IMR-90 (cell line): ENCODE results near the gene CBL. TPM values are rescaled to one million over a fixed set of nuclear protein-coding genes. Genes with fewer than 3 reads are reported as not detected.

Experiments
- ATAC-seq: fragments of 200-7000 bp; cut with Tn5 transposase; 2 replicates; pipeline ENCODE4 v1.9.1; 2020; ENCODE audit warnings: low read depth, mild to moderate bottlenecking, moderate library complexity
- BruUV-seq: library from RNA; stranded (reverse); fragments of 400-500 nt; replicated peaks from 2 replicates; lab custom pipeline; 2021; lab: Mats Ljungman, UMichigan
- CTCF ChIA-PET: fragments of 300-600 bp; formaldehyde crosslinking; extraction: SDS; loops from one replicate; lab custom pipeline; 2021; ENCODE audit warnings: antibody characterized with exemption; lab: Yijun Ruan, JAX
- POLR2A ChIA-PET: fragments of 300-600 bp; sonication (Branson Sonifier 250); formaldehyde crosslinking; loops from one replicate; lab custom pipeline; 2022; ENCODE audit warnings: antibody characterized with exemption; ENCODE audit not compliant: unreplicated experiment; lab: Charles Lee
- DNase-seq: peaks from one replicate; pipeline ENCODE4 v3.0.0; 2013
- H2AFZ ChIP-seq: replicated peaks from 2 replicates; pipeline ENCODE3; 2013; ENCODE audit warnings: low read length, mild to moderate bottlenecking; ENCODE audit not compliant: poor library complexity
- H2AK5ac ChIP-seq: 2 replicates; pipeline ENCODE4 v1.6.1; 2013; ENCODE audit warnings: low read depth, low read length, inconsistent platforms
- H2AK9ac ChIP-seq: replicated peaks from 2 replicates; pipeline ENCODE3; 2013; ENCODE audit warnings: mild to moderate bottlenecking, low read depth, low read length, moderate library complexity; ENCODE audit not compliant: poor library complexity
- H2BK120ac ChIP-seq: 2 replicates; pipeline ENCODE4 v1.6.1; 2013; ENCODE audit warnings: low read depth, low read length, inconsistent platforms
- H2BK15ac ChIP-seq: 3 replicates; pipeline ENCODE4 v1.6.1; 2013; ENCODE audit warnings: low read depth, low read length, inconsistent platforms
- H2BK20ac ChIP-seq: 2 replicates; pipeline ENCODE4 v1.6.1; 2013; ENCODE audit warnings: low read depth, mild to moderate bottlenecking, inconsistent platforms, low read length, moderate library complexity
- H2BK5ac ChIP-seq: 2 replicates; pipeline ENCODE4 v1.6.1; 2013; ENCODE audit warnings: mild to moderate bottlenecking, low read depth, low read length, inconsistent platforms; ENCODE audit not compliant: poor library complexity, severe bottlenecking
- H3K14ac ChIP-seq: replicated peaks from 2 replicates; pipeline ENCODE4 v1.6.1; 2013; ENCODE audit warnings: low read depth, low read length, inconsistent platforms
- H3K18ac ChIP-seq: 2 replicates; pipeline ENCODE4 v1.6.1; 2013; ENCODE audit warnings: low read depth, low read length, control low read depth
- H3K23ac ChIP-seq: 2 replicates; pipeline ENCODE4 v1.6.1; 2013; ENCODE audit warnings: low read depth, low read length, inconsistent platforms
- H3K27ac ChIP-seq: 2 replicates; pipeline ENCODE4 v1.5.1; 2013; ENCODE audit warnings: mild to moderate bottlenecking, control low read depth, low read length; ENCODE audit not compliant: insufficient read depth
- H3K27me3 ChIP-seq: 2 replicates; pipeline ENCODE4 v1.6.1; 2013; ENCODE audit warnings: low read length; ENCODE audit not compliant: control insufficient read depth, insufficient read depth
- H3K36me3 ChIP-seq: 2 replicates; pipeline ENCODE4 v1.6.1; 2013; ENCODE audit warnings: low read length, mixed read lengths; ENCODE audit not compliant: control insufficient read depth, insufficient read depth
- H3K4ac ChIP-seq: 2 replicates; pipeline ENCODE4 v1.6.1; 2013; ENCODE audit warnings: low read depth, low read length, inconsistent platforms
- H3K4me1 ChIP-seq: 2 replicates; pipeline ENCODE4 v1.6.1; 2013; ENCODE audit warnings: low read length, mixed read lengths; ENCODE audit not compliant: control insufficient read depth, insufficient read depth
- H3K4me2 ChIP-seq: 2 replicates; pipeline ENCODE4 v1.6.1; 2013; ENCODE audit warnings: low read depth, mild to moderate bottlenecking, control low read depth, low read length, moderate library complexity
- H3K4me3 ChIP-seq: 2 replicates; pipeline ENCODE4 v1.5.1; 2013; ENCODE audit warnings: low read depth, mild to moderate bottlenecking, control low read depth, low read length, moderate library complexity; ENCODE audit not compliant: insufficient read depth
- H3K56ac ChIP-seq: 2 replicates; pipeline ENCODE4 v1.6.1; 2013; ENCODE audit warnings: low read length, inconsistent platforms; ENCODE audit not compliant: insufficient read depth; ENCODE audit errors: extremely low read depth
- H3K79me1 ChIP-seq, 2 experiments: 2 replicates each; pipeline ENCODE4 v1.6.1; 2013; ENCODE audit warnings: low read length in 2 of 2, inconsistent platforms in 1 of 2, low read depth in 1 of 2
- H3K9ac ChIP-seq: 2 replicates; pipeline ENCODE4 v1.6.1; 2013; ENCODE audit warnings: low read depth, low read length, control low read depth
- H3K9me1 ChIP-seq: 2 replicates; pipeline ENCODE4 v1.6.1; 2013; ENCODE audit warnings: low read length, inconsistent platforms; ENCODE audit not compliant: insufficient read depth
- H3K9me3 ChIP-seq: 2 replicates; pipeline ENCODE4 v1.6.1; 2013; ENCODE audit warnings: low read length; ENCODE audit not compliant: control insufficient read depth, insufficient read depth
- H4K20me1 ChIP-seq: 2 replicates; pipeline ENCODE4 v1.6.1; 2013; ENCODE audit warnings: low read length, inconsistent platforms; ENCODE audit not compliant: insufficient read depth
- H4K5ac ChIP-seq: 2 replicates; pipeline ENCODE4 v1.6.1; 2013; ENCODE audit warnings: mild to moderate bottlenecking, low read depth, low read length, control low read depth
- H4K8ac ChIP-seq, 2 experiments: 2 replicates each; pipeline ENCODE4 v1.6.1; 2013; ENCODE audit warnings: low read depth in 2 of 2, low read length in 2 of 2, control low read depth in 1 of 2, inconsistent platforms in 1 of 2
- H4K91ac ChIP-seq: 2 replicates; pipeline ENCODE4 v1.6.1; 2013; ENCODE audit warnings: low read depth, low read length, inconsistent platforms; ENCODE audit not compliant: insufficient read depth
- BHLHE40 ChIP-seq: fragments of 150-350 bp; IDR thresholded peaks from 2 replicates; pipeline ENCODE4 v1.6.1; 2016; ENCODE audit warnings: mild to moderate bottlenecking, low read depth, low read length
- CEBPB ChIP-seq: IDR thresholded peaks from 2 replicates; pipeline ENCODE4 v1.6.1; 2012; ENCODE audit warnings: low read depth, low read length, improper control_type of control experiment
- MXI1 ChIP-seq: IDR thresholded peaks from 2 replicates; pipeline ENCODE4 v1.6.1; 2012; ENCODE audit warnings: low read depth, mild to moderate bottlenecking, low read length, moderate library complexity, borderline replicate concordance
- RAD21 ChIP-seq: IDR thresholded peaks from 2 replicates; pipeline ENCODE4 v1.6.1; 2012; ENCODE audit warnings: low read length, improper control_type of control experiment
- WGBS, 2 experiments: methylation state at CpG; one replicate each; pipeline versions ENCODE4 v1.1.5 to v1.1.7; 2013; ENCODE audit warnings: missing lambda C conversion rate in 2 of 2; ENCODE audit not compliant: insufficient read length in 1 of 2; ENCODE audit errors: extremely low coverage in 2 of 2; 5-methylcytosine and 5-hydroxymethylcytosine counted together
- dilution Hi-C: fragments of 300-500 bp; cut with HindIII; formaldehyde crosslinking; loops from one replicate; pipeline ENCODE4 v1.14.3; 2018; ENCODE audit warnings: low sequenced_read_pairs; ENCODE audit not compliant: unreplicated experiment
- in situ Hi-C: fragments of 300-500 bp; cut with MboI; formaldehyde crosslinking; loops from 3 replicates; pipeline ENCODE4 v1.14.3; 2019; ENCODE audit warnings: low sequenced_read_pairs, inconsistent platforms, mixed read lengths
- intact Hi-C: fragments of 100-400 bp; cut with micrococcal nuclease; formaldehyde crosslinking; loops from 2 replicates; pipeline ENCODE4 v1.10.0; 2022
- polyA plus RNA-seq, 3 experiments: library from polyadenylated mRNA; depleted of rRNA; stranded (reverse); fragments of >200 nt; gene quantifications; 2 replicates each; pipeline ENCODE4 v1.2.3, GENCODE V29; 2012; ENCODE audit warnings: low replicate concordance in 1 of 3
- total RNA-seq: library from RNA; depleted of rRNA; stranded (reverse); fragments of >200 nt; gene quantifications from 2 replicates; pipeline ENCODE4 v1.2.3, GENCODE V29; 2012
- TF ChIP-seq, protein P1 (sequence below): conservative IDR thresholded peaks from 2 replicates; pipeline ENCODE4 v1.5.1; 2012; ENCODE audit warnings: mild to moderate bottlenecking, low read depth, low read length, improper control_type of control experiment

Gene CBL
- total and polyA plus RNA-seq, 2 of the 4 experiments (the other 2 are of a cell fraction), result 6.1 to 11.8 TPM

DNA sequence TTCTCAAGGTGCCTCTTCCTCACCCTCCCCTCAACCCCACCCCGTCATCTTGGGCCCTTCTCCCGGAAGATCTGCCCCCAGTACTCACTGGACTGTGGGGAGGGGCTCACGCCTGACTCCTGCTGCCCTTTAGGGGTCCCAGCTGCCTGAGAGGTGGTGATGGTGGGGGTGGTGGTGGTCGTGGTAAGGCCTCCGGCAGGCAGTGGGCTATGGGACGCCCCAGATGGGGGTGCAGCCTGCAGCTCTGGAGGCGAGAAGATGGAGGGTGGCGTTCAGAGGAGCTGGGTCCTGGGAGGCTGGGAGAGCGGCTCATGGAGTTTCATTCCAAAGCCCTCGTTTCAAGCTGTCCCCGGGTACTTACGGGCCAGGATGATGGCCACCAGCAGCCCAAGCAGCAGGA is 139.5 kb downstream of the CBL start:
- POLR2A ChIA-PET, result no interaction called here
- ATAC-seq, result no peak
- peaks cover 3% of the 10 kb centered on the region; the same call in 1 of the 2 replicates for H3K4me1 ChIP-seq

More for the DNA sequence above, 139.5 kb downstream of the CBL start:
- Histone ChIP-seq H2BK15ac (no peak overlapping the region), H3K9me1 (no peaks in the 10 kb centered on the region), H3K36me3 (no peaks in the 10 kb centered on the region), H3K18ac (no peak overlapping the region), H3K79me1 (peaks cover 0 to 4% of the 10 kb centered on the region in 2 experiments; a peak in 1 of 4 replicates), H2AK9ac (no peak overlapping the region), H2BK20ac (no peak overlapping the region), H3K4me3 (no peak overlapping the region), H3K23ac (no peak overlapping the region), H3K27ac (no peak overlapping the region), H4K91ac (no peak overlapping the region), H3K27me3 (peaks cover 33% of the 10 kb centered on the region), H3K4ac (no peak overlapping the region), H2BK120ac (no peak overlapping the region), H2BK5ac (no peak overlapping the region), H3K56ac (no peak overlapping the region), H2AFZ (no peak overlapping the region), H4K5ac (no peak overlapping the region), H3K9me3 (no peaks in the 10 kb centered on the region), H2AK5ac (no peak overlapping the region; the same call in 1 of the 2 replicates), H3K4me2 (no peak overlapping the region), H4K8ac (no peak overlapping the region), H3K9ac (no peak overlapping the region), H4K20me1 (no peaks in the 10 kb centered on the region), H3K14ac (no peak overlapping the region)
- TF ChIP-seq BHLHE40 (no peak), MXI1 (no peak), CEBPB (no peak), RAD21 (no peak)
- TF ChIP-seq, protein P1, sequence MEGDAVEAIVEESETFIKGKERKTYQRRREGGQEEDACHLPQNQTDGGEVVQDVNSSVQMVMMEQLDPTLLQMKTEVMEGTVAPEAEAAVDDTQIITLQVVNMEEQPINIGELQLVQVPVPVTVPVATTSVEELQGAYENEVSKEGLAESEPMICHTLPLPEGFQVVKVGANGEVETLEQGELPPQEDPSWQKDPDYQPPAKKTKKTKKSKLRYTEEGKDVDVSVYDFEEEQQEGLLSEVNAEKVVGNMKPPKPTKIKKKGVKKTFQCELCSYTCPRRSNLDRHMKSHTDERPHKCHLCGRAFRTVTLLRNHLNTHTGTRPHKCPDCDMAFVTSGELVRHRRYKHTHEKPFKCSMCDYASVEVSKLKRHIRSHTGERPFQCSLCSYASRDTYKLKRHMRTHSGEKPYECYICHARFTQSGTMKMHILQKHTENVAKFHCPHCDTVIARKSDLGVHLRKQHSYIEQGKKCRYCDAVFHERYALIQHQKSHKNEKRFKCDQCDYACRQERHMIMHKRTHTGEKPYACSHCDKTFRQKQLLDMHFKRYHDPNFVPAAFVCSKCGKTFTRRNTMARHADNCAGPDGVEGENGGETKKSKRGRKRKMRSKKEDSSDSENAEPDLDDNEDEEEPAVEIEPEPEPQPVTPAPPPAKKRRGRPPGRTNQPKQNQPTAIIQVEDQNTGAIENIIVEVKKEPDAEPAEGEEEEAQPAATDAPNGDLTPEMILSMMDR, result no peak
- intact Hi-C loops (no loop called here), in situ Hi-C loops (no loop called here), dilution Hi-C loops (no loop called here)
- WGBS, 2 experiments, result 69% methylated on average over 5 of the region's 12 CpGs; no CpG with 5 or more reads in 1 of the 2 experiments
- CTCF ChIA-PET, result no interaction called here
- BruUV-seq, result no TSS peak
- DNase-seq, result no peak
